HG03066 (cell line): ENCODE data around the gene CRTC1.

ENCODE experiments used
- ATAC-seq: cut with Tn5 transposase; IDR thresholded peaks from one replicate; pipeline ENCODE4 v1.9.1; 2021; ENCODE audit warnings: low read depth; ENCODE audit not compliant: unreplicated experiment

The CRTC1 gene

DNA sequence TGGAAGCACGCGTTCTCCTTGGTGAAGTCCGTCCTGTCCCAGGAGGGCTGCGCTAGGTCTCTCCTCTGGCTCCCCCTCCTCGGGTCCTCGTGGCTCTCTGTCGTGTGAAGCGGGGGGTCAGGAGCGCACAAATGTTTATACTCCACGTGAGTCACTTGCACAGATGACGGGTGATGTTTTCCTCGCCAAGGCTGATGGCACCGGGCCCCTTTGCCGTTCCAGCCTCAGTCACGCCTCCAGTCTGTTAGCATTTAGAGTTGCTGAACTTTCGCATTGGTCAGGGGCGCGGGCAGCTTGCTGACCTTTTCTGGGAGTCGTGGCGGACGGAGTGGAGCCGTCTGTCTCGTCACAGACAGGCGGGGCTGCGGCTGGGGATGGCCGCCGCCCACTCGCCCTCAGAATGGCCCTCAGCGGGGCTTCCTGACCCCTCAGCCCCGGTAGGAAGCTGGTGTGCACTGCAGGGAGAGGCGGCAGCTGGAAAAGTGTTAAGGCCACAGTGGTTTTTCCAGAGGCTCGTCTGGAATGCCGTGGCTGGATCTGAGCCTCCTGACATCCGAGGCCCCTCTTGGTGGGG is 32.9 kb upstream of the CRTC1 start:
- ATAC-seq = no peak

DNA sequence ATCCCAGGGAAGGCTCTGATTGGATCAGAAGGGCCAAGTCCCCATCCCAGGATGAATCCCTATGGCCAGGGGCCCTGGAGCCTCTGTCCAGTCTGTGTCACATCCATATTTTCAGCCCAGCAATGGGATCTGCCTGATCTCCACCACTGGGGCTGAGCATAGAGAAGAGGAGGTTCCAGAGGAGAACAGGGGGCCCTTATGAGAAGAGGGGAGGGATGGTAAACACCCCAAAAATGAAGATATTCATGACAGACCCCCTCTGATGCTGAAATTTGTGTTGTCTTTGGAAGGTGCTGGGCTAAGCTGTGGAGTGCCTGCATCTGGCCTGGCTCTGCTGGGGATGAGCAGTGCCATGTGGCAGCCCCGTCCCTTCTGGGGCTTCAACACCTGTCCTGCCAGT is 32.2 kb upstream of the CRTC1 start:
- no peak for ATAC-seq

DNA sequence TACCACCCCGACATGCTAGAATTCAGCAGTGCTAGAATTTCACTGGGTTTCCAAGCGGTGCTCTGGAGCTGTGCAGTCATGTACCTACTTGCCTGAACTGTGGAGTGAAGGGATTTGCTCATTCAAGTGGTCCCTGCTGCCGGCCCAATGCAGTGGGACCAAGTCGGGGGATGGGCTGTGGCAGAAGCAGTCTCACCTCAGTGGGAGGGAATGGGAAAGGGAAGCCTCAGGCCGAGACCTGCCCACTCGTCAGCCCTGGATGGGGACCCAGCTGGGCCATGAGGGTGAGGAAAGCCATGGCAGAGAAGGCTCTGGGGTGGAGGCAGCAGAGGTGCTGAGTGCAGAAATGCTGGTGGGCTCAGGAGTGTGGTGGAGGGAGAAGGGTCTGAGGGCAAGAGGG is 31.7 kb upstream of the CRTC1 start:
- ATAC-seq = no peak

DNA sequence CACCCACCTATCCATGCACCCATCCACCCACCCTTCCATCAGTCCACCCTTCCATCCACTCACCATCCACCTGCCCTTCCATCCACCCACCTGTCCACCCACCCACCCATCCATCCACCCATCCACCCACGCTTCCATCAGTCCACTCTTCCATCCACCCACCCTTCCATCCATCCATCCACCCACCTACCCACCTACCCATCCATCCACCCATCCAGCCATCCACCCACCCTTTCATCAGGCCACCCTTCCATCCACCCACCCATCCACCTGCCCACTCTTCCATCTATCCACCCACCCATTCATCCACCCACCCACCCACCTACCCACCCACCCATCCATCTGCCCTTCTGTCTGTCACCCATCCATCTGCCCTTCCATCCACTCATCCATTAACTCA is 29.6 kb upstream of the CRTC1 start:
- ATAC-seq = no peak

DNA sequence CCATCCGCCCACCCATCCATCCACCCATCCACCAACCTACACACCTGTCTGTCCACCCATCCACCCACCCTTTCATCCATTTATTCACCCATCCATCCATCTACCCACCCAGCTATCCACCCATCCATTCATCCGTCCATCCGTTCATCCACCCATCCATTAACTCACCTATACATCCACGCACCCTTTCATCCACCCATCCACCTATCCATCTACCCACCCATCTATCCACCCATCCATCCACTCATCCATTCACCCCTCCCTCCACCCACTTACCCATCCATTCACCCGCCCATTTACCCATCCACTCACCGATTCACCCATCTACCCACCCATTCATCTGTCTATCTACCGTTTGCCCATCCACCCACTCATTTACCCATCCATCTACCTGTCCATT is 29.0 kb upstream of the CRTC1 start:
- ATAC-seq = no peak

DNA sequence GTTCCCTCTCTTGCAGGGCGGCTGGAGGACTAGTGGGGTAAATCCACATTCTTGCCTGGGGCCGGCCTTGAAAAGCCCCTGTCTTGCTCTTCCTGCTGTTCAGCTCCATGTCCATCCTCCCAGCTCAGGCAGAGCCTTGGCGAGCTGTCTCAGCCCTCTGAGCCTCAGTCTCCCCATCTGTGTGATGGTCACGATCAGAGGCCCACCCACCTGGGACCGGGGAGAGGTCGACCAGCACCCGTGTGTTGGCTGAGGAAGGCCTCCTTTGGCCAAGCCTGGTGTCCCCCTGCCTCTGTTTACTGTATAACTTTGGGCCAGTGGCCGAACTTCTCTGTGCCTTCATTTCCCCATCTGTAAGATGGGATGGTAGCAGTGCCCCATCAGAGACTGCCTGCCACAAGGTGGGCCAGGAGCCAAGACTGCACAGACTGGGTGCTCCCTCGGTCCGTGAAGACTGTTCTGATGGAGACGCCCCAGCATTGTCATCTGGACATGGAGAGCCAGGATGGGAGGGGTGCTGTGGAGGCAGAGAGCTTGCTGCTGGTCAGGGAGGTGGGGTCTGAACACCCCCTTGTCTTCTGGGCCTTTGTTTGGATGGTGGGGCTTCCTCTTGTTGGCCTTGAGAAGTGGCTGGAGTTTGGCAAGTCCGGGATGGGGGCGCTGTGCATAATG is 28.2 kb upstream of the CRTC1 start:
- no peak for ATAC-seq

DNA sequence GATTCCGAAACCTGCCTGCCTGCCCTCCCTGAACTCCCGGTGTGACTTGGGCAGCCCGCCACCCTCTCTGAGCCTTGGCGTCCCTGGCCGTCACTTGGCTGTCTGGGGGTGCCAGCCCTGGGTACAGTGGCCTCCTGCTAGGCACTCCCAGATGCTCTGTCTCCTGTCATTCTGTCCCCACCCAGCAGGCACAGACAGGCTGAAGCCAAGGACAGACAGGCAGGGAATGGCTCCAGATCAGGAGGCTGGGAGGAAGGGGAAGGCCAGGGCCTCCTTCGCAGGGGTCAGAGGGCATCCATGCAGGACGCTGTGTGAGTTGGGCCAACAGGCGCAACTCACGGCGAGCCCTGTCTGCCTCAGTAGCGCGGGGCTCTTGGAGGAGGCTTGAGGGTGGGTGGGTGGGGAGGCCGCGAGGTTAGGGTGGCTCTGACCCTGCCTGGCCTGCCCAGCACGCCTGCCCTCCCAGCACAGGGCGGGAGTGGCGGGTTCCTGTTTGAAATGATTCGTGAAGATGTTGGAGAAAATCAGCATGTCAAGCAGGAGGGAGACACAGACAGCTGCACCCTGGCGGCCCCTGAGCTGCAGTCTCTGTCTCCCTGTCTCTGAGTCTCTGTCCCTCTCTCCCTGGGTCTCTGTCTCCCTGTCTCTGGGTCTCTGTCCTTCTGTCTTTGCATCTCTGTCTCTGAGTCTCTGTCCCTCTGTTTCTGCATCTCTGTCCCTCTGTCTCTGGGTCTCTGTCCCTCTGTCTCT is 27.0 kb upstream of the CRTC1 start:
- no peak for ATAC-seq

DNA sequence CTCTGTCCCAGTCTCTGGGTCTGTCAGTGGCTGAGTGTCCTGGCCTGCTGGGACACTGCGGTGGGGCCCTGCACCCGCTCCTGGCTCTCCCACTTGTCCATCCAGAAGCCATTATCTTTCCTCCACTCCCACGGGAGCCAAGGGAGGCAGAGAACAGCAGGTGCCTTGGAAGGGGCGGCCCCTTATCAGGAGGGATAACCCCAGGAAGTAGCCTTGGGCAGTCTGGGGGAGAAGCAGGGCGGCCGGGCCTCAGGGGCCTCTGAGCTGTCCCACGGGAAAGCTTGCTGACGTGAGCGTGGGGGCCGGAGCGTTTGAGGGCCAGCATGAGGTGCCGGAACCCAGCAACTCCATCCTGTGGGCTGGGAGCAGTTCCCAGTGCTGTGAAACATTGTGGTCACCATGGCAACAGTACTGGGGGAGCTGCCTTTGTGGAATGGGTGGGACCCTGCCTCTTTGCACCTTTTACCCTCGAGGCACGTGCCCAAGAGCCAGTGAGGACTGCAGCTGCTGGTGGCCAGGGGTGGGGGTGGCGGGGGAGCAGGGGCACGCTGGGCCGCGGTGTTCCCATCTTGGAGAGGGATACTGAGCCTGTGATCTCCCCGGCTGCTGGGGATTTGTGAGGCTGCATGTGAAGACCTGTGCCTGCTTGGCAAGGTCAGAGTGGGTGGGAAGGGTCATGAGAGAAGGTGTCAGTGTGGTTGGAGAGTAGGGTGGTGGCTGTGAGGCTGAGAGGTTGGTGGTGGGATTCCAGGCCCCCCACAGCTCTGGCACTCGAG is 25.7 kb upstream of the CRTC1 start:
- no peak for ATAC-seq

DNA sequence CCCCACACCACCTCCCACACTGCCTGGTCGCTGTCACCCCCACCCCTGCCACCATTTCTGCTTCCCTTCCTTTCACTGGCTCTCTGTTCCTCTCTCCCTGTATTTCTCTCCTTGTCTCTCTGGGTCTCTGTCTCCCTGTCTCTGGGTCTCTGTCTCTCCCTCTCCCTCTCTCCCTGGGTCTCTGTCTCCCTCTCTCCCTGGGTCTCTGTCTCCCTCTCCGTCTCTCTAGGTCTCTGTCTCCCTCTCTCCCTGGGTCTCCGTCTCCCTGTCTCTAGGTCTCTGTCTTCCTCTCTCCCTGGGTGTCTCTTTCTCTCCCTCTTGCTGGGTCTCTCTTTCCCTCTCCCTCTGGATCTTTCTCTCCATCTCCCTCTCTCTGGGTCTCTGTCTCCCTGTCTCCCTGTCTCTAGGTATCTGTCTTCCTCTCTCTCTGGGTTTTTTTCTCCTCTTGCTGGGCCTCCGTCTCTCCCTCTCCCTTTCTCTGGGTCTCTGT is 25.1 kb upstream of the CRTC1 start:
- ATAC-seq = no peak

DNA sequence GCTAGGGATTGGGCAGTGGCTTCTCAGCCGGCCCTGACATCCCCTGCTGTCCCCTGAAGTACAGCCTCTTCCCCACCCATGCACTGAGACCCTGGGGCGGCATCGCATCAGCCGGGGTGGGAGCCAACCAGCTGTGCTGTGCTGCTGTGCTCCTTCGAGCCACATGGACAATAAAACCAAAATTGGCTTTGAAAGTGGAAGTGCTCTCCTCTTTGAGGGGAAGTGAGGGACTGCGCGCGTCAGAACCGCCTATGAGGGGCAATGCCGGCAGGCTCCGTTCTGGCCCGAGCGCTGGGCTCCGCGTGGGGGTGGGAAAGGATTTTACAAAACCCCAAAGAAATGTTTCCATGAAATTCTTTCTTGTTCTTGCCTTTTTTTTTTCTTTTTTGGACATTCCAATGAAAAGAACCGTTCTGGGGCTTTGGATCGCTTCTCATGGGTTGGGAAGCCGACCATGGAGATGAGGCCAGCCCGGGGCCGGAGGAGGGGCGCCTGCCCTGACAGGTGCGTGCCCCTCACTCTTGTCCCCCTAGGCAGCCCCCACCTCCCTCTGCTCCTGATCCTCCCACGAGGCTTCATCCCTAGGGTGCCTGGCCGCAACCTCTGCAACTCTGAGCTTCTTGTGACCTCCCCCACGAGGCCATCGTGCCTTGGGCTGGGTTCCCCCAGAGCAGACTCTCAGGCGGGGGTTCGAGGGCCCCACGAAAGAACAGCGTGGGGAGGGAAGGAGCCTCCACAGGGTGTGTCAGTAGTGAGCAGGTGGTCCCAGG is 24.0 kb upstream of the CRTC1 start:
- no peak for ATAC-seq

DNA sequence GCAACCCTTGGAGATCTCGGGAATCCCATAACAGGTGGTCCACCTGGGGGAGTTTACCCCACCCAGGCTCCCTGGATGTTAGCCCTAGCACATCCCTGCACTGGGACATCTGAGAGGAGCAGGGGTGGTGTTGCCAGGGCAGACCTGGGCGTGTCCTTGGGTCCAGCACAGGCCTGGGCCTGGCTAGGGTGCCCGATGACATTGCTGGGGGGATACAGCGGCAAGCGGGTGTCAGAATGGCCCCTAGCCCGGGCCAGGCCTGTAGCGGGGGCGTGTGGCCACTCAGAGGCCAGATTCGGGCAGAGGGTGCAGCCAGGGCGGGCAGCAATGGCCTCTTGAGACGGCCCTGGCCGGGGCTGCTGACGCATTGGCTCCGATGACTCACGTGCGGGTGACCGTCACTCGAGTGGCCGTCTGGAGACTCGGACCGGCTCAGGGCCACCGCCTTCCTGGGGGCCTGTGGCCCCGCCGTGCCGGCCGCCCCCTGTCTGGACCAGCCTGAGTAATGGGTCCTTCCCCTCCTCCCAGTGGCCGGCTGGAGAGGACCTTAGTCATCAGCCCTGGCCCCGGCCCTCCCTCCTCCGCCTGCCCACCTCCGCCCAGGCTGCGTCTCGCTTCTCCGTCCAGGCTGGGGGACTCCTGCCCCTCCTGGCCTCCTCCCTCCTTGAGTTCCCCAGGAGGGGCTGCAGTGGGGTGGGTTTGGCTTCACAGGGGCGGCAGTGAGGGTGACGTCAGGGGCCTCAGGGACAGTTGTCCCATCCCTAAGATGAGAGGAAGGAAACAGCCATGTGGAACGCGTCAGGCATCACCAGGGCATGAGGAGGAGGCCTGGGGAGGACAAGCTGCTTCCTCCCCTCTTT is 23.2 kb upstream of the CRTC1 start:
- no peak for ATAC-seq

DNA sequence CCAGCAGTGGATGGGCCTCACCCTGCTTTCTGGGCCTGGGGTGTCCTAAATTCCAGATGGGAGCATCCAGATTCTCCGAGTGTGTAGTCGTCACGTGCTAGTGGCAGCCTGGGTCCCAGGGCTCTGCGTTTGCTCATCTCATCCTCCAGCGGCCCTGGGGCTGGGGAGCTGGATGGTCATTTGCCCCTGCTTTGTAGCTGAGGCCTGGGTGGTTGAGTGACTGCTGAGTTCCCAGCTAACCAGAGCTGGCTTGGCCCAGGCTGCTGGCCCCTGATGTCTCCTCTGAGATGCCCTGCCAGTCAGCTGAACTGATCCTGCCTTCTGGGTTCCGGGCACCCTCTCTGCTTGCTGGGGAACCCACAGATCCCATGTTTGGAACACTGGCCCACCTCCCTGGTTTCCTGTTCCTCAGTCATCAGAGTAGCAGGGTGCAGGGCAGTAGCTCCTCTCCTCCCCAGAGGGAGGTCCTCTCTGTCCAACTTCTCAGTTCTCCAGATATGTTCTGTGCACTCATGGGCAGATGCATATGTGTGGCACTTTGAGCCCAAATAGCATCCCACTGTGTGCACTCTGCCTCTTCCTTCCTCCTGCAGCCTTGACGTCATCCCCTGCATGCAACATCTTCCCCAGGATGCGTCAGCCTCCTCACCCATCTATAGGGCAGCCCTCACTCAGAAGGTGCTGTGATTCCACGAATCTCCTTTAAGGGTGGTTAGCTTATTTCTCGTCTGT is 22.4 kb upstream of the CRTC1 start:
- ATAC-seq = no peak

DNA sequence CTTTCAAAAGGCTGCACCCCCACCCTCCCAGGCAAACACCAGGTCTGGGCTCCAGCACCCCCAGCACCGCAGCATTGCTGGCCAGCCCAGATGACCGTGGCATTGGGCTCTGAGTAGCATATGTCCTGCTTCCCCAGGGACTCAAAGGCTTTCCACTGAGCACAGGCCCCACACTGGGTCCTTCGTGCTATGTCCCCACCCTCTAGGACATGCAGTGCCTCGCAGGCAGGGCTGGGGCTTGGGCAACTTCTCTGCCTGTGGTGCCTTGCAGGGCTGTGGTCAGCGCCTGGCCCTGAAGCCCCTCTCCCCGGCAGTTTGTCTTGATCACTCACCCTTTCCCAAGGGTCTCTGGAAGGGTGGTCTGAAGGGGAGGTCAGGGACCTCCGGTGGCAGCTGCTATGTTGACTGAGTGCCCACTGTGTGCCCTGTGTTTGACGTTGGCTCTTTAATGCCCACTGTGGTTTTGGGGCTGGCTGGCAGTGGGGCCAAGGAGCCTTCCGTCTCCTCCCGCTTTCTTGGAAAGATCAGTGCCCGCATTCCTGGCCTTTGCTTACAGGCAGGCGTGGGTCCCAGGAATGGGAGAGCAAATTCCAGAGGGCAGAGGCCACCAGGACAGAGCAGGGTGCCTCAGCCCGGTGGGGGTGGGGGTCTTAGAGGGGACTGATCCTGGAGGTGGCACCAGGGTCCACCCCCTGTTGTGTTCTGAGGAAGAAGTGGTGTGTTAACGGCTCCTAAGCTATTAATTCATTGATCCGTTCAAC is 20.3 kb upstream of the CRTC1 start:
- no peak for ATAC-seq

DNA sequence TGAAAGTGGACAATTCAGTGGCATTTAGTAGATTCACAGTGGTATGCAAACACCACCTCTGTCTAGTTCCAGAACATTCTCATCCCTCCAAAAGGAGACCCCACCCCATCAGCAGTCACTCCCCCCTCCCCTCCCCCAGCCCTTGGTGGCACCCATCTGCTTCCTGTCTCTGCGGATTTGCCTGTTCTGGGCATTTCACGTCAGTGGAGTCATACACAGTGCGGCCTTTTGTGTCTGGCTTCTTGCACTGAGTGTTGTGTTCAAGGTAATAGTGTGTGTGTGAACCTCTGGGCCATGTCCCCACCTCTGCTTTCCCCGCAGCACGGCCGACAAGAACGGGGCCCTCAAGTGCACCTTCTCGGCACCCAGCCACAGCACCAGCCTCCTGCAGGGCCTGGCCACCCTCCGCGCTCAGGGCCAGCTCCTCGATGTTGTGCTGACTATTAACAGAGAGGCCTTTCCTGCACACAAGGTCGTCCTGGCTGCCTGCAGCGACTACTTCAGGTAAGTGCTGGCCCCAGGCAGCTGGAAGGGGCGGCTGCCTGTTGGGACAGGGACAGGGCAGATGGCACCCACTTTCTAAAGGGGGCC is 19.4 kb upstream of the CRTC1 start:
- no peak for ATAC-seq

DNA sequence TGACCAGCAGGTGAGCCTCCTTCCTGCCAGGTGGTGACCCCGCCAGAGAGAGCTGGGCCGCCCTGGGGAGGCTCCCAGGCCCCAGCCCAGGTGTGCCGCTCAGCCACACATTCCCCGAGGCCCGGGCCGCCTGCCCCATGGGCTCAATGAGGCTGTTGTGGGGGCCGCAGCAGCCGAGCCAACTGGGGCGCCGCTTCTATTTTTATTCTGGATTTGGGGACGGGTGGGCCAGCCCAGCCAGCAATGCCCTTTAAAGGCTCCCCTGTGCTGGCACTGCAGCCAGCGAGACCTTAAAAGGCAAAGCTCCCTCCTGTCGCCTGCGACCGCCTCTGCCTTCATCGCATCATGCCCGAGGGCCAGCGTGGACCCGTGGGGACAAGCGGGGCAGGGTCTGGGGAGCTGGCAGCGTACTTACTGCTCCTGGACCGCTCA is 17.7 kb upstream of the CRTC1 start:
- no peak for ATAC-seq

DNA sequence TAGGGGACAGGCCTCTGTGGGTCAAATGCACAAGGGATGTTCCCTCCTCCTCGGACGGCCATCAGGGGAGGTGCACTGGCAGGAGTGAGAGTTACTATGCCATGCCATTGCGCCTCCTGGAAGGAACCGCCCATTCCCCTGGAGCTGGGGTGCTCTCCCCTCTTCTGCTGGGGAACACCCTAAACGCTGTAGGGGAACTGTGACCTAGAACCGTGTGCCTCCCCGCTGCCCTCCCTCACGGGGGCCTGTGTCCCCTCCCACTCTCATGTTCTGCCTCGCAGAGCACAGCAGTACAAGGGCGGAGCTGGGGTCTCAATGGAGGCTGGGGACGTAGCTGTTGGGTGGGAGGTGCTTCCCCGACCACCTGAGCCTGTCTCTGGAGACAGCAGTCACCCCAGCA is 17.2 kb upstream of the CRTC1 start:
- no peak for ATAC-seq

DNA sequence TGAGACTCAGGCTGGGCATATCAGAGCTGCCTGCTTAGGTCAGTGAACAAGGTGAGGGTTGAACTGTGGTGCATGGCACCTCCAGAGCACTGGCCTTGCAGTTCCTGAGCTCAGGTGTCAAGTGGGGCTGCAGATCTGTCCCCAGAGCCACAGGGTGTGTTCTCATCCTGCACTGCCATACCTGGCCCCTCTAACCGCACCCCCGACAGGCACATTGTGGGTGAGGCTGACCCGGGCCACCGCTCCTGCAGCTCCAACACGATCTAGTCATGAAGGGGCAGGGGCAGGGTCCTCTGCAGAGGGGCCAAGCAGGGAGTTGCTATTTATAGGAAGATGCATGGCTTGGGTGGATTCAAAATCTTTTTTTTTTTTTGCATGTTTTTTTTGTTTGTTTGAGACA is 16.7 kb upstream of the CRTC1 start:
- no peak for ATAC-seq
